Measurements from ENCODE around the gene EIF1AX.
A peak's percentile ranks its signal among the peaks of the same experiment; 100 is the strongest.
"Not testable (repeated sequence)": the region's sequence is repeated elsewhere in the genome, so short reads cannot be mapped to it uniquely, and the experiment has no call there.

EIF1AX gene, protein sequence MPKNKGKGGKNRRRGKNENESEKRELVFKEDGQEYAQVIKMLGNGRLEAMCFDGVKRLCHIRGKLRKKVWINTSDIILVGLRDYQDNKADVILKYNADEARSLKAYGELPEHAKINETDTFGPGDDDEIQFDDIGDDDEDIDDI

DNA sequence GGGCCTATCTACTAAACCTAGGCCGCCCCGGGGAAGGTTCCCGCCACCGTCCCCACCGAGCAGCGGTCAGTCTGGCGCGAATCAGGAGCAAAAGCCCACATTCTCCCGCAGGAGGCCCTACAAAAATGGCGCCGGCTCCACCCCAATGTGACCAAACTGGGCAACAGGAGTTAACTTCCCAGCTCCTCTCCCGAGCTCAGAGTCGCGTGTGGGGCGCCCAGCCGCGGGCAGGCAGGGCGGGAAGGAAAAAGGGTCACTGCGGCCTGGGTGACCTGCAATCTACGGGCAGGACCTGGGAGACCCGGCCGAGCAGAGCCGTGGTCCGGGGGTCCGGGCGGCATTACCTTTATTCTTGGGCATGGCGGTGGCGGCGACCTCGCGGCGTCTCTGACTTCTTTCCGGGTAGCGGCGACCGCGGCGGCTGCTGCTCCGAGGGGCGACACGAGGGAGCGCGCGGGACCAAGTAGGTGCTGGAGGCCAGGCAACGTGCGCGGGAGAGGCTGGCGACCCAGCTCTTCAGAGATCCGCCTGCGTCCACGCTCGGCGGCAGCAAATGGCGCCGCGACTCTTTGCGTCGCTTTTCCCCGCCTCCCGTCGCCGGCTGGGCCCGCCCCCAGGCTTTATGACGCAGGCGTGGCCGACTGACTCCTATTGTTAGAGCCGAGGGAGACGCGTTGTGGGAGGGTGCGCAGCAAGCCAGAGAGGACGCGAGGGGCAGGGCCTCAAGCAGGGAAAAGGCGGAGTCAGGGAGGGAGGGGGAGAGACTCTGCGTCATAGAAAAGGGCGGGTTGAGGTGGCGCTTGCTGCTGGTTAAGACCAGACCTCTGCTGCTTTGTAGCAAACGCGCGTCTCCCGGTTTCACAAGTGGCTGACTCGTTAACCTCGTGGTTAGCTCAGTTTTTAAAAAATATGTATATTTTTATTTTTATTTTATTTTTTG lies at the start of gene EIF1AX:
EIF1AX (minus strand) TSS at position 558 of the 940 bp plus-strand sequence; CDS start at position 360, 198 bp downstream.
- peak; percentile 99 for DNase-seq

DNA sequence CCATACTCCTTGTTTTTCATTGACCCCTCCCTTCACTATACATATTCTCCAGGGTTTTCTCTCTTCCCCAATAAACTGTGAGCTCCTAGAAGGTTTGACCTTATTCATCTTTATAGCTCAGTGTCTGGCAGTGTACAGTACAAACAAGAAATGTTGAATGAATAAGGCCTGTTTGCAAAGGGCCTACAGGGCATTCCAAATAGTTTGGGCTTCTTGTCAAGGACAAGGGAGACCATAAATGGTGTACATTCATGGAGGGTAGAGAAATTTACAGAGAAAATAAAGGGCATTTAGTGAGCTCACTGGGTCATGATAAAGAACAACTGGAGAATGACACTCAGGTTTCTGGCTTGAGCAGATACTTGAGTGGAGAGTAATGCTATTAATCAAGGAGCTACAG lies 47.5 kb upstream of the EIF1AX start:
- peak; percentile 76 for DNase-seq

GRCh38 chrX:20181598-20182329 lies 40.1 kb upstream of the EIF1AX start:
- no peak for DNase-seq

GRCh38 chrX:20177093-20177492 lies 35.5 kb upstream of the EIF1AX start:
- DNase-seq = no peak

DNA sequence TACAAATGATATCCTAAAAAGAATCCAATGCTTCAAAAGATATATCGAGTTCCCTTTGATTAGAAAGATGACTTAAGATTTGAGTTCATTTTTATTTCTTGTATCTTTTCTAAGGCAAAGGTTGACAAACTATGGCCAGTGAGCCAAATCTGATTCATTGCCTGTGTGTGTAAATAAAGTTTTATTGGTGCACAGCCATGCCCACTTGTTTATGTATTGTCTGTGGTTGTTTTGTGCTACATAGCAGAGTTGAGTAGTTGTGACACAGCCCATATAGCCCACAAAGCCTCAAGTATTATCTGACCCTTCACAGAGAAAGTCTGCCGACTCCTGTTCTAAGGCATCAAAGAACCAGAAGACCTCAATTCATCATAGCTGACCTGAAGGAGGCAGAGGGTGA lies 32.2 kb upstream of the EIF1AX start:
- no peak for DNase-seq

- DNase-seq = no peak
Measured at GRCh38 chrX:20173313-20173712, 31.7 kb upstream of the EIF1AX start.

- DNase-seq = no peak
Measured at GRCh38 chrX:20171887-20172286, 30.2 kb upstream of the EIF1AX start.

- not testable (repeated sequence) for DNase-seq
Measured at GRCh38 chrX:20162516-20162915, 20.9 kb upstream of the EIF1AX start.

DNA sequence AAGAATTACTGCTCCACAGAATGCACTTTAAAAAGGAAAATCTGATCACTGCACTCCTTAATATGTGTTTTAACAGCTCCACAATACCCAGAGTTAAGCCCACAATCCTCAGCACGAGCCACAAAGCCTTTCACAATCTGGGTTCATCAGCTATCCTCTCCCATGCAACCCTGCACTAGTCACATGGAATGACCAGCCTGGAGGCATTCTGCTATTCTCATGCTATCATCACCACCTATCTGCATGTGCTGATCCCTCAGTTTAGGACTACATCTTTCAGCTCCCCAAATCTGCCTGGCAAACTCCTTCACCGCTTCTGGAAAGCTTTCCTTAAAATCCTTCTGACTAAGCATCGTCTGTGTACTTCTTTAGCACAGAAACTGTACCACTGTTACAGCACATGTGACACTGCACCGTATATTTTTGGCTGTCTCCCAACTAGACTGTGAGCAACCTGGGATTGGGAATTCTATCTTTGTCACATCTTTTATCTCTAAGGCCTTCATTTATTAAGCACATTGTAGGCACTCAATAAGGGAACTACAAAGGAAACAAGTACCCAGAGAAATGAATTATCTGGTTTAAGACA lies 18.3 kb upstream of the EIF1AX start:
- DNase-seq = no peak

- DNase-seq = no peak
Measured at GRCh38 chrX:20151689-20152088, 10.1 kb upstream of the EIF1AX start.

DNA sequence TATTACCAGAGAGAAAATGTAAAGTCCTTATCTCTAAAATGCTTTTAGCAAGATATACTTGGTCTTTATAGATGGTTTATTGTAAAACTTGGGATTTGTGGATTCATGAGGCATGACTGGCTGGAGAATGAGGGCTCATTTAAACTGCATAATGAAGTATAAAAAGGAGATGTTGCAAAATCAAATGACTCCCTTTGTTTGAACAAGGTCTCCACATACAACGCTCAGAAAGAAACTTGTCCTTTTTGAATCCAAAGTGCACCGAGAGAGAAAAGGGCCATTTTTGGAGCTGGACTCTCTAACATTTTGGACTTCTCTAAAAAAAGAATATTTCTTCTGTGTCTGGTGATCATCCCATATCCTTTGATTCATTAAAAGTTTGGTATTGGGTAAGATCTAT lies 7.7 kb upstream of the EIF1AX start:
- no peak for DNase-seq

DNA sequence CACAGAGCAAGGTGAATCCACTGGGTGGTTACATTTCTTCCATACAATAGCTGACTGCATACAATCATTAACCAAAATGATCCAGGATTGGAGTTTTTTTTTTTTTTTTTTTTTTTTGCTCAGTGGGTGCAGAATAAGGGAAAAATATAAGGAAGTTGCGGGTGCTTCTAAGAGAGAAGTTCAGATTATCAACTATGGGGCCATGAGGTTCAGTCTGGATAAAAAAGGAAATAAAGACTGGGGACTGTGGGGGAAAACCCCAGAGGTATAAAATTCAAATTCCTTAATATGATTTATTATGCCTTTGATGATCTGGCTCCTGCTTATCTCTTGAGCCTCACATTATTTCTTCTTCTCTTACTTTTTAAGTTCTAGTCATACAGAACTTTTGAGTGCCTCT lies 5.9 kb upstream of the EIF1AX start:
- DNase-seq = no peak

DNA sequence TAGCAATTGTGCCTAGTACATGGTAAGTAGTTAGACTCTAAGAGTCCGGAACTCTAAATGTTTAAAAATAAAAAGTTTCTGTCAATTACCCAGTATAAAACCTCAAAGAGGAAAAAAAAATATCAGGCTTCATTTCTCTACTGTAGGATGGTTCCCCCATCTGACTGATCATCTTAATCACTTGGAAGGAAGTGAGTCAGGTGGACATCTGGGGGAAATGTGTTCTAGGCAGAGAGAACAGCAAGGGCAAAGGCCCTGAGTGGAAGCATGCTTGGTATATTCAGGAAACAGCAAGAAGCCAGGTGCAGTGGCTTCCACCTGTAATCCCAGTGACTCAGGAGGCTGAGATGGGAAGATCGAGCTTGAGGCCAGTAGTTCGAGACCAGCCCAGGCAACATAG lies 2.9 kb upstream of the EIF1AX start:
- no peak for DNase-seq

- DNase-seq = peak; percentile 33
Measured at GRCh38 chrX:20143561-20143960, 1.9 kb upstream of the EIF1AX start.

GRCh38 chrX:20143111-20143510 lies 1.5 kb upstream of the EIF1AX start:
- DNase-seq = peak; percentile 8

DNA sequence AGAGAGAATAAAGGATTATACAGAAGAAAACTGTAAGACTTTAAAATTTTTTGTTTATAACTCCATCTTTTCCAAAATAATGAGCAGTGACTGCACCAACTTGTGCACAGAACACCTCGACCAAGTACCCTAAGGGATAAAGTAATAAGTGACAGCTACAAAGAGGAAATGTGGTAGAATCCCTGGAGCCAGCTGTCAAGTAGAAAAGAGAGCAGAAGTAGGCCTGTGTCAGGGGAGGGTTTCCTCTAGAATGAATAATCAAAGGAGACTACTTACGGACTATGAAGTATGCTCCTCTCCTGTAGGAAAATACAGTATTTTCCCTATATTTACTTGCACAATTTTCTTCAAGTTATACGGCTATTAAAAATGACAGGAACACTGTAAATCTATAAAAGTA lies 1.2 kb downstream of the EIF1AX start:
- peak; percentile 56 for DNase-seq

DNA sequence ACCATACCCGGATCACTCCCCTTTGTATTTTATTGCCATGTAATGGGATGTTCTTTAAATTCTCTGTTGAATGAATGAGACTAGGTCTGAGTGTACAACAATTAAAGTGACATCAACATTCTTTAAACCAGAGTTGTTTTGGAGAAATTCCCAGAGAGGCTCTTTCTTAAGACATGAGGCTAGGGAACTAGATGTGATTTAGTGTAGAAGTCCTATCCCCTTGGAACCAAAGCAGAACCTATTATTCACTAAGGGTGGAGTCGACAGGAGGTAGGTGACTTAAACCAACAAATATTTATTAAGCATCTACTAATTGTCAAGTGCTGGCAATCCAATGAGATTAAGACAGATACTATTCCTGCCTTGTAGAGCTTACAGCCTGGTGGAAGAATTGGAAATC lies 1.7 kb downstream of the EIF1AX start:
- DNase-seq = peak; percentile 44

- DNase-seq = no peak
Measured at GRCh38 chrX:20135944-20136343, 5.7 kb downstream of the EIF1AX start.

- DNase-seq = no peak
Measured at GRCh38 chrX:20132666-20133065, 9.0 kb downstream of the EIF1AX start.

DNA sequence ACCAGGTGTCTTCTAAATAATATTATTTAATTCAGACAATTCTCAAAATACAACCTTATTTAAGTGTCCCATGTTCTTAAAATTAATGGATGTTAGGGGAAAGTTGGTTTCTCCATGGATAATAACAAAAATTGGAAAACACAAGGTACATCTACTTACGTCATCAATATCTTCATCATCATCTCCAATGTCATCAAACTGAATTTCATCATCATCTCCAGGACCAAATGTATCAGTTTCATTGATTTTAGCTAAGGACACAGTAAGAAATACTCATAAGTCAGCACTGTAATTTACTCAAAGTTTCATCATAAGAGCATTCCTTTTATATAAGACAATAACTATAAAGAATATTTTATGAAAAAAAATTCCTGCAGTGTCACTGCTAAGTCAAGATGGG lies 11.3 kb downstream of the EIF1AX start:
- no peak for DNase-seq

DNA sequence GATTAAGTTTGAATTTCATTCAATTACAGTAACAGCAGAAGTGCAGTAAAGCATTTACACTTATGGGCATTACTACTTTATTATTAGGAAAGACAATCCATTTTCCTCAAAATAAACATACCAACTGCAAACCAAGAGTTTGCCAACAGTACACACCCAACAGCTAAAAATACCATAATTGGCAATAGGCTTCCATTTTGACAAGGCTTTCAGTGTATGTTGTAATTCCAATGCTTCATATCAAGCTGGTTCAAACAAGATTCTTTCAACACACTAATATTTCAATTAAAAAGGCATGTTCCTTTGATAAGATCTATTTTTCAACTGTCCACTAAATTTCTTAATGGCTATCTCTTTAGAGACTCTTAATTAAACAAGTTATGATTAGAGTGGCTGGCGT lies 12.1 kb downstream of the EIF1AX start:
- no peak for DNase-seq

GRCh38 chrX:20128670-20129069 lies 13.0 kb downstream of the EIF1AX start:
- no peak for DNase-seq

GRCh38 chrX:20127440-20127839 lies 14.2 kb downstream of the EIF1AX start:
- DNase-seq = not testable (repeated sequence)
